Nephron (organoid): ENCODE data around the gene DDX3X.
"Not testable (repeated sequence)": the region's sequence is repeated elsewhere in the genome, so short reads cannot be mapped to it uniquely, and the experiment has no call there.

ENCODE experiments used
- H3K27ac Mint-ChIP-seq, 3 experiments: 2 replicates each; pipeline ENCODE4 v1.8.0; 2020; ENCODE audit warnings: mixed read lengths in 3 of 3, mild to moderate bottlenecking in 2 of 3, moderate library complexity in 1 of 3
- H3K27me3 Mint-ChIP-seq: 2 replicates; pipeline ENCODE4 v1.8.0; 2021; ENCODE audit warnings: low read depth, mild to moderate bottlenecking, moderate library complexity, mixed read lengths
- H3K36me3 Mint-ChIP-seq: 2 replicates; pipeline ENCODE4 v1.8.0; 2020; ENCODE audit warnings: low read depth, mixed read lengths
- H3K4me1 Mint-ChIP-seq: 2 replicates; pipeline ENCODE4 v1.8.0; 2020; ENCODE audit warnings: mixed read lengths
- H3K4me3 Mint-ChIP-seq, 3 experiments: 2 replicates each; pipeline ENCODE4 v1.8.0; 2020; ENCODE audit warnings: mild to moderate bottlenecking in 3 of 3, mixed read lengths in 3 of 3, moderate library complexity in 2 of 3
- H3K9me3 Mint-ChIP-seq: 2 replicates; pipeline ENCODE4 v1.8.0; 2020; ENCODE audit warnings: mixed read lengths
- TF ChIP-seq, protein P1 (sequence below), 3 experiments: fragments of 200-600 bp; sonication (generic); IDR thresholded peaks; one replicate each; pipeline ENCODE4 v1.5.0; 2021; ENCODE audit warnings: antibody characterized with exemption in 3 of 3; ENCODE audit not compliant: unreplicated experiment in 3 of 3

DDX3X gene

DNA sequence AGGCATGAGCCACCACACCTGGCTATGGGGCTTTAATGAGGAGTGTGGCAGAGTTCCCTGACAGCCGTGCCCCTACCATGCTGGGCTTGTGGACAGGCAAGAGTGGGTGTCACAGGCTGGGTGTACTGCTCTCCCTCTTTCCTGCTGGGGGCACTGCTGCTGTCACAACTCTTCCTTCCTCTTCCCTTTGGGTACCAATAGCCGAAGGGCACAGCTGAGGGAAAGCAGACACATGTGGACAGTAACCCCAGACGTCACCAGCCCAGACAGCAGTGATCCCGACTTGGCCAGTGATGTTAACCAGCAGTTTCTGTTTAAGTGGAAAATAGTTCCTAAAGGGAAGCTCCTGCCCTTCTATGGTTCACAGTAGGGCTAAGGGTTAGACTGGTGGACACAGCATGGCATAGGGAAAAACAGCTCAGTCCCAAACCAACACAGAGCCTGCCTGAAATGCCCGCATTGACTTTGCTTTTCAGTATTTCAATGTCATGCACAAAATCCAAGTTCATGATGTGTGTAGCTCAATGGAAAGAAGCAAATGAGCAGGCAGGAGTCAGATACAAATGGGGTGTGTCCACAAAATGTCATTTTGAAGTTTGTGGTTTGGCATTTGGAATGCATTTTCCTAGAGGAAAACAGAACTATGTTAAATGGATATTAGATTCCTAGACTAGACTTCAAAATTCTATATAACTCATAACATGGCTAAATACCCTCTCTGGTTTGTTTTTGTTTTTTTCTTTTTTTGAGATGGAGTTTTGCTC, 24.9 kb upstream of the DDX3X start:
- Mint-ChIP-seq H3K4me3 (no peak overlapping the region), H3K4me1 (no peaks in the 10 kb centered on the region), H3K27ac (no peak overlapping the region), H3K36me3 (no peaks in the 10 kb centered on the region), H3K9me3 (peaks cover 7% of the 10 kb centered on the region), H3K27me3 (no peaks in the 10 kb centered on the region)
- TF ChIP-seq, protein P1, sequence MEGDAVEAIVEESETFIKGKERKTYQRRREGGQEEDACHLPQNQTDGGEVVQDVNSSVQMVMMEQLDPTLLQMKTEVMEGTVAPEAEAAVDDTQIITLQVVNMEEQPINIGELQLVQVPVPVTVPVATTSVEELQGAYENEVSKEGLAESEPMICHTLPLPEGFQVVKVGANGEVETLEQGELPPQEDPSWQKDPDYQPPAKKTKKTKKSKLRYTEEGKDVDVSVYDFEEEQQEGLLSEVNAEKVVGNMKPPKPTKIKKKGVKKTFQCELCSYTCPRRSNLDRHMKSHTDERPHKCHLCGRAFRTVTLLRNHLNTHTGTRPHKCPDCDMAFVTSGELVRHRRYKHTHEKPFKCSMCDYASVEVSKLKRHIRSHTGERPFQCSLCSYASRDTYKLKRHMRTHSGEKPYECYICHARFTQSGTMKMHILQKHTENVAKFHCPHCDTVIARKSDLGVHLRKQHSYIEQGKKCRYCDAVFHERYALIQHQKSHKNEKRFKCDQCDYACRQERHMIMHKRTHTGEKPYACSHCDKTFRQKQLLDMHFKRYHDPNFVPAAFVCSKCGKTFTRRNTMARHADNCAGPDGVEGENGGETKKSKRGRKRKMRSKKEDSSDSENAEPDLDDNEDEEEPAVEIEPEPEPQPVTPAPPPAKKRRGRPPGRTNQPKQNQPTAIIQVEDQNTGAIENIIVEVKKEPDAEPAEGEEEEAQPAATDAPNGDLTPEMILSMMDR (IDR thresholded peaks at IDR 0.05; ENCODE audit: unreplicated experiment in 3 of 3): no peak

DNA sequence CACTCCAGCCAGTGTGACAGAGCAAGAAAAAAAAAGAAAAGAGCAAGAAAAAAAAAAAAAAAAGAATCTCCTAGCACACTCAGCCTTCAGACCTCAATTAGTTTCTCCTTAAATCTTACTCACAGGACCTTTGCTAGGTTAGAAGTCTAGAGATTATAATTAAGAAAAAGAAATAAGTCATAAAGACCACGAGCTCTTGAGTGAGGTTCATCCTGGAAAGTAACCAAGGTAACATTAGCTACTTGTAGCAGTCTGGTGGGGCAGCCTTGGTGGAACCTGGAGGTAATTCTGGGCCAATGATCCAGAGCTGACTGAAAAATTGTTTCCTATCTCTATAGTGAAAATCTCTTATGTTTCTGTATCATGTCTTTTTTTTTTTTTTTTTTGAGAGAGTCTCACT, 21.2 kb upstream of the DDX3X start:
- Mint-ChIP-seq H3K27me3 (no peaks in the 10 kb centered on the region), H3K4me3 (no peak overlapping the region), H3K4me1 (no peaks in the 10 kb centered on the region), H3K9me3 (peaks cover 6% of the 10 kb centered on the region), H3K36me3 (no peaks in the 10 kb centered on the region), H3K27ac (no peak overlapping the region)
- TF ChIP-seq, protein P1 (IDR thresholded peaks at IDR 0.05; ENCODE audit: unreplicated experiment in 3 of 3): no peak

DNA sequence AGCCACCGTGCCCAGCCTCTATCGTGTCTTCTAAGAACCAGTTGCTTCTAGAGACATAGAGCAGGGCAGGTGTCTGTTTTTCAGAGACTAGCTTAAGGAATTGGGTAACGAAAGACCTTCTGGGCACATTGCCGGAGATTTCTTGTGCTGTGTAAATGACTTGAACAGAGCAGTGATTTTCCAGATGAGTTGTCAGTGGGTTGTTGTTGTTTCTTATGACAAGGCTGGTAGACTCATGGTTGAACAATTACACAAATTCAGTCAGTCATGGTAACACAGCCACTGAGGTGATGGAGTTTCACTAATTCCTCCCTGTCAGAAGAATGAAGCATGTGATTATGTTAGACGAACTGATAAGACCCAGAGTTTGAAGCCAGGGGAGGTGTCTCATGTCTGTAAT, 20.5 kb upstream of the DDX3X start:
- no peak overlapping the region for H3K4me3 Mint-ChIP-seq
- peaks cover 6% of the 10 kb centered on the region for H3K9me3 Mint-ChIP-seq

DNA sequence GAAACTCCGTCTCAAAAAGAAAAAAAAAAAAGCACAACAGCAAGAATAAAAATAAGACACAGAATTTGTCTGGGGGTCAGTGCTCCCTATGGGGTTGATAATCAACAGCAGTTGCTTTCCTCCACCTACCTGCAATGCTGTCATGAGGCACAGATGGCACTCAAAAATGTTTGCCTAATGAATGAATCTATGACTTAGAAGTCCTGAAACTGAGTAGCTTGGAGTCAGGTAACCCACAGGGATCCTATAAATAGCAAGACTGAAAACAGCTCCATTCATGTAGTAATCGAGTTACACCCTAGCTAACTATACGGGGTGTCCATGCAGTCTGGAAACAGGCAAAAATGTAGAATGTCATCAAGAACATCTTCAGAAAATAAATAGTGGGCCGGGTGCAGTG, 19.8 kb upstream of the DDX3X start:
- no peaks in the 10 kb centered on the region for H3K4me1 Mint-ChIP-seq
- H3K9me3 Mint-ChIP-seq: peaks cover 6% of the 10 kb centered on the region
- no peaks in the 10 kb centered on the region for H3K27me3 Mint-ChIP-seq
- TF ChIP-seq, protein P1 (IDR thresholded peaks at IDR 0.05; ENCODE audit: unreplicated experiment in 3 of 3): no peak
- H3K36me3 Mint-ChIP-seq: no peaks in the 10 kb centered on the region
- no peak overlapping the region for H3K4me3 Mint-ChIP-seq
- H3K27ac Mint-ChIP-seq: no peak overlapping the region

More for the DNA sequence above, 20.5 kb upstream of the DDX3X start:
- Mint-ChIP-seq H3K4me1 (no peaks in the 10 kb centered on the region), H3K27ac (no peak overlapping the region), H3K27me3 (no peaks in the 10 kb centered on the region), H3K36me3 (no peaks in the 10 kb centered on the region)
- TF ChIP-seq, protein P1 (IDR thresholded peaks at IDR 0.05; ENCODE audit: unreplicated experiment in 3 of 3): no peak

DNA sequence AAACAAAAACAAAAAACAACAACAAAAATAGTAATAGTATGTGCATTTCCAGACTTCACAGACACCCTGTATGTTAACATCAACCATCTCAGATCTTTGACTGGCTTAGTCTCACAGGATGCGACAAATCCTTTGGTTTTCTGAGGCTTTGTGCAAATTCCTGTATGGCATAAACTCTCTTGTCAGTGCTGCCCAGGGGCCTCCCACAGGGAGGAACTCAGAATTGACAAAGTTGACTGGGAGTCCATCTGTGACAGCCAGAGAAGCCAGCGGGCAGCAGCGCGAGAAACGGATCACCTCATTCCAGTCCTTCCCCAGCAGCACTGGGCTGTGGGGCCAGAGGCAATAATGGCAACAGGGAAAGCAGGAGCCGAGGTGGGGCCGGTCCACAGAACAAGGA, 19.1 kb upstream of the DDX3X start:
- no peaks in the 10 kb centered on the region for H3K27me3 Mint-ChIP-seq
- H3K27ac Mint-ChIP-seq: no peak overlapping the region
- no peaks in the 10 kb centered on the region for H3K36me3 Mint-ChIP-seq
- H3K4me1 Mint-ChIP-seq: no peaks in the 10 kb centered on the region
- TF ChIP-seq, protein P1 (IDR thresholded peaks at IDR 0.05; ENCODE audit: unreplicated experiment in 3 of 3): no peak
- H3K9me3 Mint-ChIP-seq: peaks cover 6% of the 10 kb centered on the region
- no peak overlapping the region for H3K4me3 Mint-ChIP-seq

DNA sequence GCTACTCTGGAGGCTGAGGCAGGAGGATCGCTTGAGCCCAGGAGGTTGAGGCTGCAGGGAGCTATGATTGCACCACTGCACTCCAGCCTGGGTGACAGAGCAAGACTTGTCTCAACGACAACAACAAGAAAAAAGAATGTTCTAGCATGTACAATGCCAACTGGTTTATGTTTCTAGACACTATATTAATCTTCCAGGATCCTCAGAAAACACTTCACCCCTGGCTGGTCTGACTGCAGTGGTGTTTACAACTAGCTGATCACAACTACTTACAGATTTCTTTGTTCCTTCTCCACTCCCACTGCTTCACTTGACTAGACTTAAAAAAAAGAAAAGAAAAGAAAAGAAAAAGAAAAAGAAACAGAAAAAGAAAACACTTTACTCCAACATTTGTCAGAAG, 17.7 kb upstream of the DDX3X start:
- H3K27me3 Mint-ChIP-seq, H3K27ac Mint-ChIP-seq, H3K36me3 Mint-ChIP-seq, H3K4me1 Mint-ChIP-seq, H3K4me3 Mint-ChIP-seq, H3K9me3 Mint-ChIP-seq: not testable (repeated sequence)
